H9 (cell line): ENCODE data around the gene IFNAR2. TPM values are rescaled to one million over a fixed set of nuclear protein-coding genes. Genes with fewer than 3 reads are reported as not detected.

Source experiments
- DNase-seq: peaks from one replicate; pipeline ENCODE4 v3.0.0-alpha.2; 2017
- H2AFZ ChIP-seq: one replicate; pipeline ENCODE4 v1.6.1; 2013; ENCODE audit warnings: mild to moderate bottlenecking, low read length, control low read depth, moderate library complexity
- H2AK5ac ChIP-seq: 2 replicates; pipeline ENCODE4 v1.6.1; 2013; ENCODE audit warnings: low read length, control low read depth, mixed read lengths; ENCODE audit not compliant: insufficient read length
- H2BK120ac ChIP-seq: one replicate; pipeline ENCODE4 v1.6.1; 2013; ENCODE audit warnings: low read depth, mild to moderate bottlenecking, low read length, control low read depth, inconsistent platforms; ENCODE audit not compliant: poor library complexity, severe bottlenecking
- H2BK12ac ChIP-seq: 2 replicates; pipeline ENCODE4 v1.6.1; 2013; ENCODE audit warnings: low read length, control low read depth, mixed read lengths, low read depth; ENCODE audit not compliant: insufficient read length
- H2BK15ac ChIP-seq: 2 replicates; pipeline ENCODE4 v1.6.1; 2013; ENCODE audit warnings: low read depth, low read length, control low read depth
- H2BK20ac ChIP-seq: one replicate; pipeline ENCODE4 v1.6.1; 2013; ENCODE audit warnings: low read depth, mild to moderate bottlenecking, low read length, control low read depth, inconsistent platforms; ENCODE audit not compliant: poor library complexity, severe bottlenecking
- H2BK5ac ChIP-seq: 2 replicates; pipeline ENCODE4 v1.6.1; 2013; ENCODE audit warnings: low read length, control low read depth, mixed read lengths; ENCODE audit not compliant: insufficient read length
- H3K14ac ChIP-seq: 2 replicates; pipeline ENCODE4 v1.6.1; 2013; ENCODE audit warnings: low read length, control low read depth; ENCODE audit not compliant: insufficient read depth
- H3K18ac ChIP-seq: 2 replicates; pipeline ENCODE4 v1.6.1; 2013; ENCODE audit warnings: low read depth, mild to moderate bottlenecking, mixed read lengths, low read length, control low read depth; ENCODE audit not compliant: insufficient read length
- H3K23ac ChIP-seq: 2 replicates; pipeline ENCODE4 v1.6.1; 2013; ENCODE audit warnings: low read length, control low read depth, mixed read lengths, low read depth; ENCODE audit not compliant: insufficient read length
- H3K23me2 ChIP-seq: 2 replicates; pipeline ENCODE4 v1.6.1; 2013; ENCODE audit warnings: low read depth, mild to moderate bottlenecking, mixed read lengths, low read length, control low read depth; ENCODE audit not compliant: insufficient read length, poor library complexity, severe bottlenecking
- H3K27ac ChIP-seq: 2 replicates; pipeline ENCODE4 v1.5.1; 2013; ENCODE audit warnings: low read length, control low read depth, mixed read lengths, low read depth; ENCODE audit not compliant: insufficient read length
- H3K27me3 ChIP-seq: 2 replicates; pipeline ENCODE4 v1.6.1; 2013; ENCODE audit warnings: low read length, control low read depth, inconsistent platforms; ENCODE audit not compliant: insufficient read depth
- H3K4ac ChIP-seq: 2 replicates; pipeline ENCODE4 v1.6.1; 2013; ENCODE audit warnings: low read depth, mild to moderate bottlenecking, control low read depth, inconsistent platforms, low read length, moderate library complexity
- H3K4me1 ChIP-seq: 2 replicates; pipeline ENCODE4 v1.6.1; 2013; ENCODE audit warnings: low read length, control low read depth, inconsistent platforms; ENCODE audit not compliant: insufficient read depth
- H3K4me2 ChIP-seq: 2 replicates; pipeline ENCODE4 v1.6.1; 2013; ENCODE audit warnings: low read length, control low read depth, mixed read lengths; ENCODE audit not compliant: insufficient read length, insufficient read depth
- H3K56ac ChIP-seq: 2 replicates; pipeline ENCODE4 v1.6.1; 2013; ENCODE audit warnings: low read depth, mild to moderate bottlenecking, mixed read lengths, low read length, control low read depth; ENCODE audit not compliant: insufficient read length
- H3K79me1 ChIP-seq: 2 replicates; pipeline ENCODE4 v1.6.1; 2013; ENCODE audit warnings: low read depth, mild to moderate bottlenecking, moderate library complexity, low read length, control low read depth, inconsistent platforms; ENCODE audit not compliant: insufficient read depth, poor library complexity, severe bottlenecking
- H3K79me2 ChIP-seq: 2 replicates; pipeline ENCODE4 v1.6.1; 2013; ENCODE audit warnings: low read length, control low read depth, inconsistent platforms; ENCODE audit not compliant: insufficient read depth
- H3K9ac ChIP-seq: 2 replicates; pipeline ENCODE4 v1.6.1; 2013; ENCODE audit warnings: low read length, control low read depth, mixed read lengths; ENCODE audit not compliant: insufficient read length; ENCODE audit errors: extremely low read depth
- H3K9me3 ChIP-seq: one replicate; pipeline ENCODE4 v1.6.1; 2013; ENCODE audit warnings: low read depth, low read length, inconsistent platforms; ENCODE audit not compliant: control insufficient read depth
- H3T11ph ChIP-seq: one replicate; pipeline ENCODE4 v1.6.1; 2013; ENCODE audit warnings: mild to moderate bottlenecking, low read length, control low read depth, inconsistent platforms
- H4K20me1 ChIP-seq: one replicate; pipeline ENCODE4 v1.6.1; 2013; ENCODE audit not compliant: control insufficient read depth, insufficient read length, insufficient read depth
- H4K5ac ChIP-seq: 2 replicates; pipeline ENCODE4 v1.6.1; 2013; ENCODE audit warnings: low read depth, mild to moderate bottlenecking, mixed read lengths, low read length, control low read depth; ENCODE audit not compliant: insufficient read length
- H4K8ac ChIP-seq: replicated peaks from 2 replicates; pipeline ENCODE4 v1.6.1; 2013; ENCODE audit warnings: low read length, control low read depth, mixed read lengths, low read depth; ENCODE audit not compliant: insufficient read length
- H4K91ac ChIP-seq: 2 replicates; pipeline ENCODE4 v1.6.1; 2013; ENCODE audit warnings: low read depth, mild to moderate bottlenecking, moderate library complexity, mixed read lengths, low read length, control low read depth; ENCODE audit not compliant: insufficient read length
- H3K27ac Mint-ChIP-seq, 3 experiments: 2 replicates in 2 of 3; 3 replicates in 1 of 3; pipeline ENCODE4 v1.8.0; 2020 to 2021; ENCODE audit warnings: mixed read lengths in 3 of 3, mild to moderate bottlenecking in 1 of 3, moderate library complexity in 1 of 3
- H3K27me3 Mint-ChIP-seq: 2 replicates; pipeline ENCODE4 v1.8.0; 2021; ENCODE audit warnings: low read depth, mild to moderate bottlenecking, moderate library complexity, mixed read lengths
- H3K36me3 Mint-ChIP-seq, 3 experiments: 2 replicates in 2 of 3; 3 replicates in 1 of 3; pipeline ENCODE4 v1.8.0; 2020 to 2021; ENCODE audit warnings: low read depth in 3 of 3, mixed read lengths in 3 of 3; ENCODE audit not compliant: insufficient read depth in 1 of 3
- H3K4me1 Mint-ChIP-seq, 2 experiments: 2 replicates each; pipeline ENCODE4 v1.8.0; 2020; ENCODE audit warnings: mixed read lengths in 2 of 2
- H3K4me3 Mint-ChIP-seq, 2 experiments: 2 replicates in 1 of 2; 3 replicates in 1 of 2; pipeline ENCODE4 v1.8.0; 2020 to 2021; ENCODE audit warnings: mild to moderate bottlenecking in 2 of 2, mixed read lengths in 2 of 2, moderate library complexity in 1 of 2
- H3K9me3 Mint-ChIP-seq, 2 experiments: 2 replicates in 1 of 2; 3 replicates in 1 of 2; pipeline ENCODE4 v1.8.0; 2020; ENCODE audit warnings: mild to moderate bottlenecking in 2 of 2, mixed read lengths in 2 of 2, moderate library complexity in 1 of 2
- WGBS: extraction: QIAGEN DNeasy Blood & Tissue Kit; methylation state at CpG from one replicate; pipeline ENCODE4 v1.1.7; 2013; ENCODE audit warnings: missing lambda C conversion rate, low lambda C conversion rate, mixed read lengths; ENCODE audit not compliant: insufficient read length; ENCODE audit errors: extremely low coverage; 5-methylcytosine and 5-hydroxymethylcytosine counted together
- total RNA-seq: library from RNA; stranded (reverse); gene quantifications from 2 replicates; pipeline ENCODE4 v1.2.1, GENCODE V29; 2021
- TF ChIP-seq, protein P1 (sequence below): fragments of 200-600 bp; sonication (generic); conservative IDR thresholded peaks from 3 replicates; pipeline ENCODE4 v1.8.0; 2021; ENCODE audit warnings: antibody characterized with exemption, mild to moderate bottlenecking

Gene IFNAR2
- total RNA-seq, 1 experiment from 2014 or later, result 14.4 TPM

DNA sequence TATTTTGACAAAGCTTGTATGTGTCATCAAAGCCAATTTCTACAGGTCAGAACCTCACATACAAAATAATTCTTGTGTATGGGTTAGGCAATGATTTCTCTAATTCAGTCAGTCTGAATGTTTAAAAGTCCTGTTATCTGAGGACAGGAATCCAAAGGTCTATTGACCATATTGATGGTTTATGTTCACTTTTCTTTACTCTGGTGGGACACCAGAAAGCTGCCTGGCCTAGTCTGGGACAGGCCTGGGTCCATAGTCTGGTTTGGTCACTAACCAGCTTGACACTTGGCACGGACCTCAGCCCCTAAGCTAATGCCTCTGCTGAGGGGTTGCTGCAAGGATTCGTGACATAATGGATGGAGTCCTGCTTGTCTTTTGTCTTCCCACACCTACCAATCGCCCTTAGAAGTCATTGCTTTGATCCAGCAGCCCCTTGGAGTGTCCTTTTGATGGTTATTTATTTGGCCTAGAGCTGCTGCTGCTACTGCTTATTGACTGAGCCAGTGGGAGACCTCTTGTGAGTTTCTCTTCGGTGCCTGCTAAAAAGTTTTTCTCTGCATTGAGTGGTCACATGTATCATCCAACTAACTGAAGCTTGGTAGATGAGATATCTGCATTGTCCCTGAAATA is 15.7 kb downstream of the IFNAR2 start:
- Histone ChIP-seq H3K27ac (no peak overlapping the region), H3K9ac (no peak overlapping the region), H3K23ac (no peak overlapping the region), H4K5ac (no peak overlapping the region), H4K8ac (no peak overlapping the region), H3K56ac (no peak overlapping the region), H4K20me1 (no peaks in the 10 kb centered on the region), H3K9me3 (no peaks in the 10 kb centered on the region), H2AFZ (no peak overlapping the region), H2BK12ac (no peak overlapping the region), H4K91ac (no peak overlapping the region), H3K14ac (no peak overlapping the region), H2BK5ac (no peak overlapping the region), H3K4me2 (no peak overlapping the region), H2BK15ac (no peak overlapping the region), H2BK20ac (no peak overlapping the region), H2BK120ac (no peak overlapping the region), H3K18ac (no peak overlapping the region), H3T11ph (no peak overlapping the region), H2AK5ac (no peak overlapping the region), H3K4me1 (no peaks in the 10 kb centered on the region), H3K4ac (no peak overlapping the region), H3K79me2 (no peaks in the 10 kb centered on the region), H3K79me1 (no peaks in the 10 kb centered on the region), H3K27me3 (no peaks in the 10 kb centered on the region), H3K23me2 (no peaks in the 10 kb centered on the region)
- Mint-ChIP-seq H3K4me1 (peaks cover 0 to 2% of the 10 kb centered on the region in 2 experiments; a peak in 1 of 4 replicates), H3K9me3 (peaks cover 0 to 3% of the 10 kb centered on the region in 2 experiments; a peak in 2 of 5 replicates), H3K27me3 (no peaks in the 10 kb centered on the region), H3K4me3 (no peak overlapping the region), H3K27ac (no peak overlapping the region), H3K36me3 (peaks cover 38 to 71% (median 64%) of the 10 kb centered on the region in 3 experiments)
- no CpG with 5 or more reads among the region's 4 CpGs for WGBS
- TF ChIP-seq, protein P1, sequence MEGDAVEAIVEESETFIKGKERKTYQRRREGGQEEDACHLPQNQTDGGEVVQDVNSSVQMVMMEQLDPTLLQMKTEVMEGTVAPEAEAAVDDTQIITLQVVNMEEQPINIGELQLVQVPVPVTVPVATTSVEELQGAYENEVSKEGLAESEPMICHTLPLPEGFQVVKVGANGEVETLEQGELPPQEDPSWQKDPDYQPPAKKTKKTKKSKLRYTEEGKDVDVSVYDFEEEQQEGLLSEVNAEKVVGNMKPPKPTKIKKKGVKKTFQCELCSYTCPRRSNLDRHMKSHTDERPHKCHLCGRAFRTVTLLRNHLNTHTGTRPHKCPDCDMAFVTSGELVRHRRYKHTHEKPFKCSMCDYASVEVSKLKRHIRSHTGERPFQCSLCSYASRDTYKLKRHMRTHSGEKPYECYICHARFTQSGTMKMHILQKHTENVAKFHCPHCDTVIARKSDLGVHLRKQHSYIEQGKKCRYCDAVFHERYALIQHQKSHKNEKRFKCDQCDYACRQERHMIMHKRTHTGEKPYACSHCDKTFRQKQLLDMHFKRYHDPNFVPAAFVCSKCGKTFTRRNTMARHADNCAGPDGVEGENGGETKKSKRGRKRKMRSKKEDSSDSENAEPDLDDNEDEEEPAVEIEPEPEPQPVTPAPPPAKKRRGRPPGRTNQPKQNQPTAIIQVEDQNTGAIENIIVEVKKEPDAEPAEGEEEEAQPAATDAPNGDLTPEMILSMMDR, result no peak
- DNase-seq, result no peak
